A549 (cell line): ENCODE data around the gene TMEM51. TPM values are rescaled to one million over a fixed set of nuclear protein-coding genes. Genes with fewer than 3 reads are reported as not detected.

ENCODE experiments used
- ATAC-seq, 2 experiments: fragments of 200-7000 bp in 1 of 2; fragments of >200 bp in 1 of 2; cut with Nextera tagmentation in 1 of 2; cut with Tn5 transposase in 1 of 2; 3 replicates each; pipeline versions ENCODE4 v1.8.0 to v1.9.1; 2018 to 2020; ENCODE audit warnings: mild to moderate bottlenecking in 1 of 2, moderate library complexity in 1 of 2
- CTCF ChIA-PET: fragments of 300-600 bp; sonication (Branson Sonifier 250); formaldehyde crosslinking; extraction: SDS; loops from one replicate; lab custom pipeline; 2021; ENCODE audit warnings: antibody characterized with exemption, inconsistent platforms; lab: Yijun Ruan, JAX
- POLR2A ChIA-PET: fragments of 350-600 bp; formaldehyde crosslinking; extraction: SDS; loops from one replicate; lab custom pipeline; 2021; ENCODE audit warnings: antibody characterized with exemption, inconsistent platforms; lab: Yijun Ruan, JAX
- DNase-seq, 2 experiments: peaks; one replicate each; pipeline versions ENCODE4 v3.0.0 to v3.0.0-alpha.2; 2011 to 2016; ENCODE audit warnings: low read depth in 1 of 2, low spot score in 1 of 2
- FAIRE-seq: peaks from 2 replicates; lab custom pipeline; 2011; peaks lifted over from hg19 to GRCh38; lab: Jason Lieb, UNC
- H3K27ac ChIP-seq, 2 experiments: fragments of >200 bp; sonication (Bioruptor Twin); formaldehyde crosslinking; 3 replicates each; pipeline ENCODE4 v1.5.1; 2016 to 2017
- H3K4me1 ChIP-seq: fragments of >200 bp; sonication (Bioruptor Twin); formaldehyde crosslinking; 3 replicates; pipeline ENCODE4 v1.6.1; 2016
- H3K4me2 ChIP-seq: fragments of >200 bp; sonication (Bioruptor Twin); formaldehyde crosslinking; 3 replicates; pipeline ENCODE4 v1.6.1; 2016
- H3K4me3 ChIP-seq: fragments of >200 bp; sonication (Bioruptor Twin); formaldehyde crosslinking; 3 replicates; pipeline ENCODE4 v1.5.1; 2016
- H3K9me3 ChIP-seq: fragments of >200 bp; sonication (Bioruptor Twin); formaldehyde crosslinking; 3 replicates; pipeline ENCODE4 v1.6.1; 2016
- BCL3 ChIP-seq: fragments of >200 bp; sonication (Bioruptor Twin); formaldehyde crosslinking; IDR thresholded peaks from 3 replicates; pipeline ENCODE4 v1.6.1; 2016
- BHLHE40 ChIP-seq: IDR thresholded peaks from 2 replicates; pipeline ENCODE4 v1.6.1; 2012; ENCODE audit warnings: low read depth, low read length, inconsistent platforms
- CHD2 ChIP-seq: fragments of 150-350 bp; IDR thresholded peaks from 2 replicates; pipeline ENCODE4 v1.6.1; 2014; ENCODE audit warnings: low read length; ENCODE audit not compliant: partially characterized antibody
- ELK1 ChIP-seq: fragments of 150-350 bp; IDR thresholded peaks from 2 replicates; pipeline ENCODE4 v1.6.1; 2014; ENCODE audit warnings: low read depth, mild to moderate bottlenecking, low read length
- ESRRA ChIP-seq: fragments of 150-350 bp; IDR thresholded peaks from 2 replicates; pipeline ENCODE4 v1.6.1; 2014; ENCODE audit warnings: mild to moderate bottlenecking, low read length, borderline replicate concordance
- FOSL2 ChIP-seq, 2 experiments: fragments of 450-650 bp in 1 of 2; fragments of >200 bp in 1 of 2; sonication (Bioruptor Twin) in 1 of 2; formaldehyde crosslinking; IDR thresholded peaks; 2 replicates each; pipeline versions ENCODE4 v1.5.0 to v1.6.1; 2016 to 2020; ENCODE audit warnings: mild to moderate bottlenecking in 1 of 2, moderate library complexity in 1 of 2
- HOXB5 ChIP-seq: fragments of 250-450 bp; sonication (Bioruptor Pico); IDR thresholded peaks from 2 replicates; pipeline ENCODE4 v1.5.0; 2020; ENCODE audit warnings: mild to moderate bottlenecking, moderate library complexity
- JUNB ChIP-seq: fragments of >200 bp; sonication (Bioruptor Twin); formaldehyde crosslinking; IDR thresholded peaks from 2 replicates; pipeline ENCODE4 v1.6.1; 2016
- KDM5A ChIP-seq: fragments of 200-600 bp; sonication (generic); IDR thresholded peaks from 2 replicates; pipeline ENCODE4 v1.6.1; 2016; ENCODE audit warnings: antibody characterized with exemption, mild to moderate bottlenecking
- MAZ ChIP-seq: fragments of 150-350 bp; IDR thresholded peaks from 2 replicates; pipeline ENCODE4 v1.6.1; 2014; ENCODE audit warnings: antibody characterized with exemption, low read depth, low read length, borderline replicate concordance
- MYC ChIP-seq: IDR thresholded peaks from 2 replicates; pipeline ENCODE4 v1.6.1; 2012; ENCODE audit warnings: mild to moderate bottlenecking, inconsistent platforms, low read length, improper control_type of control experiment, borderline replicate concordance
- NPAS2 ChIP-seq: fragments of 250-450 bp; sonication (Bioruptor Pico); IDR thresholded peaks from 2 replicates; pipeline ENCODE4 v1.8.0; 2022; ENCODE audit warnings: mild to moderate bottlenecking, moderate library complexity, borderline replicate concordance
- POLR2A ChIP-seq: IDR thresholded peaks from 2 replicates; pipeline ENCODE4 v1.6.1; 2012; ENCODE audit warnings: mild to moderate bottlenecking, low read length
- POLR2AphosphoS2 ChIP-seq: conservative IDR thresholded peaks from 2 replicates; pipeline ENCODE4 v1.6.1; 2012; ENCODE audit warnings: low read length, improper control_type of control experiment, inconsistent platforms
- RAD21 ChIP-seq, 2 experiments: fragments of >200 bp in 1 of 2; sonication (Bioruptor Twin) in 1 of 2; formaldehyde crosslinking in 1 of 2; IDR thresholded peaks in 1 of 2; conservative IDR thresholded peaks in 1 of 2; 2 replicates in 1 of 2; 3 replicates in 1 of 2; pipeline ENCODE4 v1.6.1; 2012 to 2018; ENCODE audit warnings: inconsistent platforms in 1 of 2
- RARB ChIP-seq: fragments of 250-450 bp; sonication (Bioruptor Pico); IDR thresholded peaks from 2 replicates; pipeline ENCODE4 v1.8.0; 2021; ENCODE audit warnings: mild to moderate bottlenecking, moderate library complexity
- RNF2 ChIP-seq: fragments of 200-600 bp; sonication (generic); IDR thresholded peaks from 2 replicates; pipeline ENCODE4 v1.6.1; 2016; ENCODE audit warnings: low read depth, mild to moderate bottlenecking, antibody characterized with exemption, moderate library complexity, borderline replicate concordance
- TFCP2L1 ChIP-seq: fragments of 250-450 bp; sonication (Bioruptor Pico); IDR thresholded peaks from 2 replicates; pipeline ENCODE4 v1.5.0; 2021; ENCODE audit warnings: mild to moderate bottlenecking
- ZNF302 ChIP-seq: fragments of 250-450 bp; sonication (Bioruptor Pico); IDR thresholded peaks from 2 replicates; pipeline ENCODE4 v1.9.0; 2021; ENCODE audit warnings: inconsistent platforms, mild to moderate bottlenecking, moderate library complexity
- WGBS: methylation state at CpG from one replicate; pipeline ENCODE4 v1.1.6; 2017; ENCODE audit errors: missing lambda C conversion rate; 5-methylcytosine and 5-hydroxymethylcytosine counted together
- polyA plus RNA-seq, 4 experiments: library from polyadenylated mRNA; depleted of rRNA in 3 of 4; stranded (reverse); fragments of >200 nt; fragmentation: RNase III in 1 of 4; extraction: RNeasy Plus Mini Kit Qiagen cat#74134 plus additional on column Dnase treatment in 1 of 4; gene quantifications; 2 replicates in 3 of 4; 3 replicates in 1 of 4; pipeline ENCODE4 v1.2.3, GENCODE V29; 2011 to 2017
- TF ChIP-seq, protein P1 (sequence below): fragments of >200 bp; sonication (Bioruptor Twin); formaldehyde crosslinking; IDR thresholded peaks from 2 replicates; pipeline ENCODE4 v1.6.1; 2016
- TF ChIP-seq, protein P2 (sequence below): IDR thresholded peaks from 2 replicates; pipeline ENCODE4 v1.6.1; 2012
- TF ChIP-seq, protein P3 (sequence below): fragments of 200-600 bp; sonication (generic); IDR thresholded peaks from 2 replicates; pipeline ENCODE4 v1.6.1; 2016; ENCODE audit warnings: antibody characterized with exemption, mild to moderate bottlenecking, moderate library complexity

The TMEM51 gene
- polyA plus RNA-seq, 2 of the 4 experiments (the other 2 are of a cell fraction) = 20.0 to 22.8 TPM

DNA sequence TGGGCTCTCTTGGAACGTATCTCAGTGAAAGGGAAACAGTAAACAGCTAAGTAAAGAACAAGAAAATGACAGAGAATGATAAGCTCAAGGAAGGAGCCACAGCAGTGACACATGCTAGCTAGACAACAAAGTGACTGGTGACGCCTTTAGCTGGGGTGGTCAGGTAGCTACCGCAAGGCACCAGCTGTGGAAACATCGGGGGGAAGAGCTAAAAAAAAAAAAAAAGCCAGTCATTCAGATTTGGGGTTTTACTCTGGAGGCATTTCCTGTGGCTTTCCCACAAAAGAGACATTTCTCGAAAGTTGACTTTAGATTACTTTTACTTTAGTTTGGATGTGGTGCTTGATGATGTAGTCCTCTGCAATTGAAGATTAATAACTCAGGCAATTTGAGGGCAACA is 95.5 kb downstream of the TMEM51 start:
- WGBS = 66% methylated on average over 5 of the region's 5 CpGs
- Histone ChIP-seq H3K4me2 (no peak overlapping the region), H3K27ac (no peak overlapping the region), H3K4me1 (no peaks in the 10 kb centered on the region), H3K9me3 (no peaks in the 10 kb centered on the region), H3K4me3 (no peak overlapping the region)
- CTCF ChIA-PET = interaction anchor here (2.8 kb wide), 2 partner anchors 23 to 97 kb away, joined by 11 read pairs; no protein-coding TSS in a partner anchor
- FAIRE-seq (no peak), ATAC-seq (no peak), DNase-seq (no peak)
- POLR2A ChIA-PET = no interaction called here
- TF ChIP-seq MYC = no peak
- no peak for TF ChIP-seq FOSL2 (IDR thresholded peaks at IDR 0.05)
- TF ChIP-seq FOSL2 (CRISPR knock-in tag; IDR thresholded peaks at IDR 0.05) = no peak
- no peak for TF ChIP-seq ESRRA
- no peak for TF ChIP-seq JUNB
- no peak for TF ChIP-seq MAZ
- TF ChIP-seq RAD21 (conservative IDR thresholded peaks at IDR 0.05 in 1 of 2, IDR thresholded peaks at IDR 0.05 in 1 of 2) = no peak
- no peak for TF ChIP-seq NPAS2
- TF ChIP-seq HOXB5 = no peak

DNA sequence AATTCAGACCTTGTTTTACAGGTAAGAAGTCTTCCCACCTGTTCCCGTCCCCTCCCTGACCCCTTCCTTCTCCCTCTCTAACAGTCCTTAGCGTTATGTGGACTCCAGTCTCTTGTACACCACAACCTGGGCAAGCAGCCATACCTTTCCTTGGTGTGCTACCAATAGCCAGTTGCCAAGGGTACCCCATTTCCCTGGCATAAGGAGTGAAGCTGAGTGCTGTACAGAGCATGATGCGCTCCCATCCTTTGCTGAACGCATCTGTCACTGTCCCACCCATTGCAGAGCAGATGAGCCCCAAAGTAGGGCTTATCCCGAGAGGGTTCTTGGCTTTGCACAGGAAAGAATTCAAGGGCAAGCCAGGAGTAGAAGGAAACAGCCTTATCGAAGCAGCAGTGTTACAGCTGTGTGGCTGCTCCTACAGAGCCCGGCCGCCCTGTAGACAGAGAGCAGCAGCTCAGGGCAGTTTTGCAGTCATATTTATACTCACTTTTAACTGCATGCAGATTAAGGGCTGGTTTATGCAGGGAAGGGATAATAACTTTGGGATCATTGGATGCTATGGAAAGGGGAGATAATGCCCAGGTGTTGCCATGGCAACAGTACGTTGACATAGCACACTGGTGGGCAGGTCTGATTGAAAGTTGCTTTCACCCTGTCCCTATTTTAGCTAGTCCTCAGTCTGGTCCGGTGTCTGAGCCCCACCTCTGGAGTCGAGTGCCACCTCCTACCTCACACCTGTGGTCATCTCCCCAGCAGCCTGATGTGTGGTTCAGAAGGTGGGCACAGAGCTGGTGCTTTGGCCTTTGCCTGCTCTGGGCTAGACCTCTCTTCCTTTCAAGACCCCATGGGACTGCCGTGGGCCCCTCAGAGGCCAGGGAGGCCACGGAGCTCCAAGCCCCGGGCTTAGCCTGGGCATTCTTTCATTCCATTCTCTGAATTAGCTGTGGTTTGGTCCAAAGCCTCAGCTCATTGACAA is 98.6 kb downstream of the TMEM51 start:
- POLR2A ChIA-PET = no interaction called here
- CTCF ChIA-PET = interaction anchor here (1.2 to 2.2 kb wide), 2 partner anchors 20 to 99 kb away, joined by 7 to 12 read pairs; partner anchors contain the start of gene TMEM51
- 63% methylated on average over 14 of the region's 14 CpGs for WGBS
- Histone ChIP-seq H3K4me2 (no peak overlapping the region), H3K4me3 (no peak overlapping the region), H3K27ac (no peak overlapping the region), H3K4me1 (no peaks in the 10 kb centered on the region), H3K9me3 (no peaks in the 10 kb centered on the region)
- DNase-seq = no peak
- no peak for ATAC-seq
- FAIRE-seq = no peak
- TF ChIP-seq RAD21 (conservative IDR thresholded peaks at IDR 0.05 in 1 of 2, IDR thresholded peaks at IDR 0.05 in 1 of 2) (no peak), RARB (CRISPR knock-in tag) (no peak), RNF2 (no peak), ZNF302 (no peak), ELK1 (no peak), KDM5A (no peak), POLR2A (no peak), TFCP2L1 (CRISPR knock-in tag) (no peak), BCL3 (no peak), POLR2AphosphoS2 (no peak), MAZ (no peak), FOSL2 (IDR thresholded peaks at IDR 0.05) (no peak), FOSL2 (CRISPR knock-in tag; IDR thresholded peaks at IDR 0.05) (no peak), CHD2 (no peak), BHLHE40 (no peak)
- TF ChIP-seq, protein P1, sequence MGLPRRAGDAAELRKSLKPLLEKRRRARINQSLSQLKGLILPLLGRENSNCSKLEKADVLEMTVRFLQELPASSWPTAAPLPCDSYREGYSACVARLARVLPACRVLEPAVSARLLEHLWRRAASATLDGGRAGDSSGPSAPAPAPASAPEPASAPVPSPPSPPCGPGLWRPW = no peak
- TF ChIP-seq, protein P2, sequence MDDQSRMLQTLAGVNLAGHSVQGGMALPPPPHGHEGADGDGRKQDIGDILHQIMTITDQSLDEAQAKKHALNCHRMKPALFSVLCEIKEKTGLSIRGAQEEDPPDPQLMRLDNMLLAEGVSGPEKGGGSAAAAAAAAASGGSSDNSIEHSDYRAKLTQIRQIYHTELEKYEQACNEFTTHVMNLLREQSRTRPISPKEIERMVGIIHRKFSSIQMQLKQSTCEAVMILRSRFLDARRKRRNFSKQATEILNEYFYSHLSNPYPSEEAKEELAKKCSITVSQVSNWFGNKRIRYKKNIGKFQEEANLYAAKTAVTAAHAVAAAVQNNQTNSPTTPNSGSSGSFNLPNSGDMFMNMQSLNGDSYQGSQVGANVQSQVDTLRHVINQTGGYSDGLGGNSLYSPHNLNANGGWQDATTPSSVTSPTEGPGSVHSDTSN = no peak
- TF ChIP-seq, protein P3, sequence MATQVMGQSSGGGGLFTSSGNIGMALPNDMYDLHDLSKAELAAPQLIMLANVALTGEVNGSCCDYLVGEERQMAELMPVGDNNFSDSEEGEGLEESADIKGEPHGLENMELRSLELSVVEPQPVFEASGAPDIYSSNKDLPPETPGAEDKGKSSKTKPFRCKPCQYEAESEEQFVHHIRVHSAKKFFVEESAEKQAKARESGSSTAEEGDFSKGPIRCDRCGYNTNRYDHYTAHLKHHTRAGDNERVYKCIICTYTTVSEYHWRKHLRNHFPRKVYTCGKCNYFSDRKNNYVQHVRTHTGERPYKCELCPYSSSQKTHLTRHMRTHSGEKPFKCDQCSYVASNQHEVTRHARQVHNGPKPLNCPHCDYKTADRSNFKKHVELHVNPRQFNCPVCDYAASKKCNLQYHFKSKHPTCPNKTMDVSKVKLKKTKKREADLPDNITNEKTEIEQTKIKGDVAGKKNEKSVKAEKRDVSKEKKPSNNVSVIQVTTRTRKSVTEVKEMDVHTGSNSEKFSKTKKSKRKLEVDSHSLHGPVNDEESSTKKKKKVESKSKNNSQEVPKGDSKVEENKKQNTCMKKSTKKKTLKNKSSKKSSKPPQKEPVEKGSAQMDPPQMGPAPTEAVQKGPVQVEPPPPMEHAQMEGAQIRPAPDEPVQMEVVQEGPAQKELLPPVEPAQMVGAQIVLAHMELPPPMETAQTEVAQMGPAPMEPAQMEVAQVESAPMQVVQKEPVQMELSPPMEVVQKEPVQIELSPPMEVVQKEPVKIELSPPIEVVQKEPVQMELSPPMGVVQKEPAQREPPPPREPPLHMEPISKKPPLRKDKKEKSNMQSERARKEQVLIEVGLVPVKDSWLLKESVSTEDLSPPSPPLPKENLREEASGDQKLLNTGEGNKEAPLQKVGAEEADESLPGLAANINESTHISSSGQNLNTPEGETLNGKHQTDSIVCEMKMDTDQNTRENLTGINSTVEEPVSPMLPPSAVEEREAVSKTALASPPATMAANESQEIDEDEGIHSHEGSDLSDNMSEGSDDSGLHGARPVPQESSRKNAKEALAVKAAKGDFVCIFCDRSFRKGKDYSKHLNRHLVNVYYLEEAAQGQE = no peak
